ENCODE data around the gene RHOBTB3. TPM values are rescaled to one million over a fixed set of nuclear protein-coding genes. Genes with fewer than 3 reads are reported as not detected.
A peak's percentile ranks its signal among the peaks of the same experiment; 100 is the strongest.

Gene RHOBTB3
- total and polyA plus RNA-seq, 10 of the 15 experiments (the other 5 are each of a cell fraction or from before 2014, with no cell fraction given): 3.6 to 42.8 (median 8.4) TPM

DNA sequence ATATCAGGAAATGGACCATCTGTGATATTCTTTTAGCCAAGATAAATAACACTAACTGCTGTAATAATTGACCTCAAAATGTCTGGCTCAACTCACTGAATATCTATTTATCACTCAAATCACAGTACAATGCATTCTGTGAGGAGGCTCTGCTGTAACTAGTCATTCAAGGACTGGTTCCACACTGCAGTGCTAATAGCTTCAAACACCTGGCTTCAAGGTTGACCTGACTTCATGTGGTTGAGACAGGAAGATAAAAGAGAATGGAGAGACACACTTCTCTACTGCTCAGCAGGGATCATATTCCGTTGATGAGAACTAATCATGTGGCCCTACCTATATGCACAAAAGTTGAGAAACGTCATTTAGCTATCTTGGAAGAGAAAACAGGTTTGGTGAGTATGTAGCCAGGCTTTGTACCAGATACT lies 3.4 kb upstream of the RHOBTB3 start (continued):
- TF ChIP-seq, protein P1, sequence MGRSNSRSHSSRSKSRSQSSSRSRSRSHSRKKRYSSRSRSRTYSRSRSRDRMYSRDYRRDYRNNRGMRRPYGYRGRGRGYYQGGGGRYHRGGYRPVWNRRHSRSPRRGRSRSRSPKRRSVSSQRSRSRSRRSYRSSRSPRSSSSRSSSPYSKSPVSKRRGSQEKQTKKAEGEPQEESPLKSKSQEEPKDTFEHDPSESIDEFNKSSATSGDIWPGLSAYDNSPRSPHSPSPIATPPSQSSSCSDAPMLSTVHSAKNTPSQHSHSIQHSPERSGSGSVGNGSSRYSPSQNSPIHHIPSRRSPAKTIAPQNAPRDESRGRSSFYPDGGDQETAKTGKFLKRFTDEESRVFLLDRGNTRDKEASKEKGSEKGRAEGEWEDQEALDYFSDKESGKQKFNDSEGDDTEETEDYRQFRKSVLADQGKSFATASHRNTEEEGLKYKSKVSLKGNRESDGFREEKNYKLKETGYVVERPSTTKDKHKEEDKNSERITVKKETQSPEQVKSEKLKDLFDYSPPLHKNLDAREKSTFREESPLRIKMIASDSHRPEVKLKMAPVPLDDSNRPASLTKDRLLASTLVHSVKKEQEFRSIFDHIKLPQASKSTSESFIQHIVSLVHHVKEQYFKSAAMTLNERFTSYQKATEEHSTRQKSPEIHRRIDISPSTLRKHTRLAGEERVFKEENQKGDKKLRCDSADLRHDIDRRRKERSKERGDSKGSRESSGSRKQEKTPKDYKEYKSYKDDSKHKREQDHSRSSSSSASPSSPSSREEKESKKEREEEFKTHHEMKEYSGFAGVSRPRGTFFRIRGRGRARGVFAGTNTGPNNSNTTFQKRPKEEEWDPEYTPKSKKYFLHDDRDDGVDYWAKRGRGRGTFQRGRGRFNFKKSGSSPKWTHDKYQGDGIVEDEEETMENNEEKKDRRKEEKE (IDR thresholded peaks at IDR 0.05): no peak
- TF ChIP-seq SUZ12 (IDR thresholded peaks at IDR 0.05; ENCODE audit: unreplicated experiment) (no peak), NR2C1 (IDR thresholded peaks at IDR 0.05) (no peak), EP300 (IDR thresholded peaks at IDR 0.05; ENCODE audit: borderline replicate concordance in 1 of 2, control insufficient read depth in 1 of 2, low read depth in 2 of 2, low read length in 2 of 2) (peak in 1 of 2 experiments; percentile 38; a peak in 1 of 4 replicates), ZNF207 (IDR thresholded peaks at IDR 0.05; ENCODE audit: borderline replicate concordance) (no peak), IRF4 (IDR thresholded peaks at IDR 0.05; ENCODE audit: low read depth, low read length) (peak; percentile 44; the same call in 1 of the 2 replicates), RAD51 (IDR thresholded peaks at IDR 0.05) (no peak), POLR2AphosphoS5 (IDR thresholded peaks at IDR 0.05; ENCODE audit: low read length) (no peak), CBX3 (IDR thresholded peaks at IDR 0.05; ENCODE audit: borderline replicate concordance, low read depth) (no peak), MTA2 (IDR thresholded peaks at IDR 0.05; ENCODE audit: low read depth) (peak; percentile 65), SIN3A (IDR thresholded peaks at IDR 0.05; ENCODE audit: low read depth, low read length) (no peak), SMC3 (IDR thresholded peaks at IDR 0.05; ENCODE audit: borderline replicate concordance, low read length) (no peak), SIX5 (IDR thresholded peaks at IDR 0.05; ENCODE audit: low read depth, low read length, severe bottlenecking) (no peak), EZH2 (IDR thresholded peaks at IDR 0.05; ENCODE audit: borderline replicate concordance, control insufficient read depth, low read depth, low read length) (no peak), NFIC (IDR thresholded peaks at IDR 0.05; ENCODE audit: low read depth, low read length) (peak; percentile 31; the same call in 1 of the 2 replicates), SMAD5 (IDR thresholded peaks at IDR 0.05; ENCODE audit: low read depth) (no peak), SPI1 (IDR thresholded peaks at IDR 0.05; ENCODE audit: borderline replicate concordance, insufficient read depth, low read depth, low read length) (peak; percentile 17; the same call in 1 of the 2 replicates), RUNX3 (IDR thresholded peaks at IDR 0.05; ENCODE audit: low read length) (peak; percentile 74), TCF3 (IDR thresholded peaks at IDR 0.05; ENCODE audit: borderline replicate concordance, insufficient read depth, low read depth, low read length) (peak; percentile 33; the same call in 1 of the 2 replicates), NR2C2 (IDR thresholded peaks at IDR 0.05; ENCODE audit: borderline replicate concordance, control insufficient read depth, insufficient read length, low read depth) (no peak)
- TF ChIP-seq, protein P2, sequence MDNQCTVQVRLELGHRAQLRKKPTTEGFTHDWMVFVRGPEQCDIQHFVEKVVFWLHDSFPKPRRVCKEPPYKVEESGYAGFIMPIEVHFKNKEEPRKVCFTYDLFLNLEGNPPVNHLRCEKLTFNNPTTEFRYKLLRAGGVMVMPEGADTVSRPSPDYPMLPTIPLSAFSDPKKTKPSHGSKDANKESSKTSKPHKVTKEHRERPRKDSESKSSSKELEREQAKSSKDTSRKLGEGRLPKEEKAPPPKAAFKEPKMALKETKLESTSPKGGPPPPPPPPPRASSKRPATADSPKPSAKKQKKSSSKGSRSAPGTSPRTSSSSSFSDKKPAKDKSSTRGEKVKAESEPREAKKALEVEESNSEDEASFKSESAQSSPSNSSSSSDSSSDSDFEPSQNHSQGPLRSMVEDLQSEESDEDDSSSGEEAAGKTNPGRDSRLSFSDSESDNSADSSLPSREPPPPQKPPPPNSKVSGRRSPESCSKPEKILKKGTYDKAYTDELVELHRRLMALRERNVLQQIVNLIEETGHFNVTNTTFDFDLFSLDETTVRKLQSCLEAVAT (IDR thresholded peaks at IDR 0.05): no peak
- TF ChIP-seq, protein P3, sequence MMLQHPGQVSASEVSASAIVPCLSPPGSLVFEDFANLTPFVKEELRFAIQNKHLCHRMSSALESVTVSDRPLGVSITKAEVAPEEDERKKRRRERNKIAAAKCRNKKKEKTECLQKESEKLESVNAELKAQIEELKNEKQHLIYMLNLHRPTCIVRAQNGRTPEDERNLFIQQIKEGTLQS (IDR thresholded peaks at IDR 0.05; ENCODE audit: borderline replicate concordance, extremely low read depth, low read depth, low read length): no peak
- TF ChIP-seq, protein P4, sequence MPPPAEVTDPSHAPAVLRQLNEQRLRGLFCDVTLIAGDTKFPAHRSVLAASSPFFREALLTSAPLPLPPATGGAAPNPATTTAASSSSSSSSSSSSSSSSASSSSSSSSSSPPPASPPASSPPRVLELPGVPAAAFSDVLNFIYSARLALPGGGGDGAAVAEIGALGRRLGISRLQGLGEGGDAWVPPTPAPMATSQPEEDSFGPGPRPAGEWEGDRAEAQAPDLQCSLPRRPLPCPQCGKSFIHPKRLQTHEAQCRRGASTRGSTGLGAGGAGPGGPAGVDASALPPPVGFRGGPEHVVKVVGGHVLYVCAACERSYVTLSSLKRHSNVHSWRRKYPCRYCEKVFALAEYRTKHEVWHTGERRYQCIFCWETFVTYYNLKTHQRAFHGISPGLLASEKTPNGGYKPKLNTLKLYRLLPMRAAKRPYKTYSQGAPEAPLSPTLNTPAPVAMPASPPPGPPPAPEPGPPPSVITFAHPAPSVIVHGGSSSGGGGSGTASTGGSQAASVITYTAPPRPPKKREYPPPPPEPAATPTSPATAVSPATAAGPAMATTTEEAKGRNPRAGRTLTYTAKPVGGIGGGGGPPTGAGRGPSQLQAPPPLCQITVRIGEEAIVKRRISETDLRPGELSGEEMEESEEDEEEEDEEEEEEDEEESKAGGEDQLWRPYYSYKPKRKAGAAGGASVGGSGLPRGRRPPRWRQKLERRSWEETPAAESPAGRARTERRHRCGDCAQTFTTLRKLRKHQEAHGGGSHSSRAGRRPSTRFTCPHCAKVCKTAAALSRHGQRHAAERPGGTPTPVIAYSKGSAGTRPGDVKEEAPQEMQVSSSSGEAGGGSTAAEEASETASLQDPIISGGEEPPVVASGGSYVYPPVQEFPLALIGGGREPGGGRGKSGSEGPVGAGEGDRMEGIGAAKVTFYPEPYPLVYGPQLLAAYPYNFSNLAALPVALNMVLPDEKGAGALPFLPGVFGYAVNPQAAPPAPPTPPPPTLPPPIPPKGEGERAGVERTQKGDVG (CRISPR knock-in tag; IDR thresholded peaks at IDR 0.05): no peak
